MM.1S (cell line): ENCODE measurements around the gene ARMC9.

Experiments used
- CTCF ChIP-seq: fragments of 300-600 bp; sonication (generic); IDR thresholded peaks from 2 replicates; pipeline ENCODE4 v1.5.1; 2016; ENCODE audit warnings: antibody characterized with exemption, low read length, mixed read lengths
- EZH2 ChIP-seq: fragments of 300-600 bp; sonication (generic); optimal IDR thresholded peaks from 2 replicates; pipeline ENCODE3; 2017; ENCODE audit warnings: low read depth, mild to moderate bottlenecking, antibody characterized with exemption, low read length, mixed read lengths
- EZH2phosphoT487 ChIP-seq: fragments of 300-600 bp; sonication (generic); IDR thresholded peaks from 2 replicates; pipeline ENCODE4 v1.6.1; 2018; ENCODE audit warnings: antibody characterized with exemption, low read length

- TF ChIP-seq CTCF (no peak), EZH2 (no peak), EZH2phosphoT487 (no peak)
Measured at GRCh38 chr2:231308219-231308618, 109.8 kb downstream of the ARMC9 start.
